GM21528 (cell line): Measurements from ENCODE around the gene LDHB.
"Not testable (repeated sequence)": the region's sequence is repeated elsewhere in the genome, so short reads cannot be mapped to it uniquely, and the experiment has no call there.

Source experiments
- ATAC-seq: cut with Tn5 transposase; IDR thresholded peaks from one replicate; pipeline ENCODE4 v1.9.1; 2021; ENCODE audit warnings: mild to moderate bottlenecking, moderate library complexity; ENCODE audit not compliant: unreplicated experiment, low FRiP score

The LDHB gene

GRCh38 chr12:21614506-21614905 lies 43.1 kb downstream of the LDHB start:
- no peak for ATAC-seq

- ATAC-seq = no peak
Measured at GRCh38 chr12:21613931-21614330, 43.7 kb downstream of the LDHB start.

- ATAC-seq = no peak
Measured at GRCh38 chr12:21608196-21608595, 49.4 kb downstream of the LDHB start.

- ATAC-seq = no peak
Measured at GRCh38 chr12:21607701-21608100, 49.9 kb downstream of the LDHB start.

GRCh38 chr12:21606175-21606574 lies 51.5 kb downstream of the LDHB start:
- no peak for ATAC-seq

GRCh38 chr12:21604245-21605101 lies 53.2 kb downstream of the LDHB start, which contains the start of gene GYS2:
Gene GYS2 (minus strand): TSS chr12:21604847. CDS start chr12:21604592, 255 bp downstream.
- no peak for ATAC-seq

GRCh38 chr12:21602774-21603173 lies 54.9 kb downstream of the LDHB start:
- no peak for ATAC-seq

- ATAC-seq = no peak
Measured at GRCh38 chr12:21600196-21600595, 57.4 kb downstream of the LDHB start.

GRCh38 chr12:21599143-21599999 lies 58.3 kb downstream of the LDHB start:
- ATAC-seq = no peak

- no peak for ATAC-seq
Measured at GRCh38 chr12:21598651-21599050, 59.0 kb downstream of the LDHB start.

GRCh38 chr12:21595356-21595755 lies 62.3 kb downstream of the LDHB start:
- ATAC-seq = not testable (repeated sequence)

GRCh38 chr12:21585485-21585884 lies 72.2 kb downstream of the LDHB start:
- ATAC-seq = no peak
